Spleen (tissue), 7 donors: Measurements from ENCODE around the gene KRT73.

Source experiments
- CTCF ChIP-seq, 11 experiments: fragments of 200-600 bp in 7 of 11; fragments of 450-650 bp in 4 of 11; sonication (generic) in 4 of 11; IDR thresholded peaks in 8 of 11; conservative IDR thresholded peaks in 3 of 11; 1 replicate in 7 of 11; 2 replicates in 4 of 11; pipeline versions ENCODE4 v1.4.0 to v1.8.0; 2016 to 2021; ENCODE audit warnings: antibody characterized with exemption in 11 of 11, inconsistent platforms in 4 of 11, mild to moderate bottlenecking in 1 of 11
- POLR2AphosphoS5 ChIP-seq, 3 donors: sonication (generic); formaldehyde crosslinking; IDR thresholded peaks; one replicate each; pipeline ENCODE4 v1.5.1; 2017; ENCODE audit warnings: antibody characterized with exemption in 3 of 3
- donor health status: DM: no; HTN: no; CAD: no; lungs with moderate emphysema.
- donor health status: DM: no; HTN: no; CAD: no.
- donor health status: DM: no; HTN: no; CAD: no.

- TF ChIP-seq CTCF (IDR thresholded peaks at IDR 0.05 in 8 of 11, conservative IDR thresholded peaks at IDR 0.05 in 3 of 11) (no peak), POLR2AphosphoS5 (IDR thresholded peaks at IDR 0.05) (no peak)
Observed at GRCh38 chr12:52613384-52614030, 4.9 kb downstream of the KRT73 start.
